Activated naive CD4-positive, alpha-beta T cell treated with anti-CD3 and anti-CD28 coated beads, Interleukin-2, amount 50 U/mL, for 16 hours (primary cell): ENCODE measurements around the gene TLE7.

Source experiments
- DNase-seq: peaks from one replicate; pipeline ENCODE4 v3.0.0-alpha.2; 2020

Gene TLE7

GRCh38 chr16:71442051-71442440 is at the start of gene TLE7:
Gene TLE7, minus strand, starts transcription at chr16:71442054. Its CDS starts 8,730 bp downstream, at chr16:71433324.
- DNase-seq = no peak

GRCh38 chr16:71491054-71491453 is 49.2 kb upstream of the TLE7 start:
- DNase-seq = no peak

- no peak for DNase-seq
Observed at GRCh38 chr16:71490361-71490760, 48.5 kb upstream of the TLE7 start.

GRCh38 chr16:71489122-71489521 is 47.3 kb upstream of the TLE7 start, which contains the start of gene ZNF19:
Gene ZNF19, minus strand, starts transcription at chr16:71489324. Its CDS starts 7,210 bp downstream, at chr16:71482114.
- no peak for DNase-seq

GRCh38 chr16:71484006-71484893 is 42.4 kb upstream of the TLE7 start:
- peak; percentile 76 for DNase-seq

- DNase-seq = no peak
Observed at GRCh38 chr16:71482569-71482968, 40.7 kb upstream of the TLE7 start.

- no peak for DNase-seq
Observed at GRCh38 chr16:71480956-71481355, 39.1 kb upstream of the TLE7 start.

GRCh38 chr16:71479420-71479819 is 37.6 kb upstream of the TLE7 start:
- DNase-seq = no peak

GRCh38 chr16:71476457-71477124 is 34.7 kb upstream of the TLE7 start:
- DNase-seq = no peak

- DNase-seq = no peak
Observed at GRCh38 chr16:71474864-71475263, 33.0 kb upstream of the TLE7 start.

GRCh38 chr16:71473891-71474290 is 32.0 kb upstream of the TLE7 start:
- no peak for DNase-seq

- no peak for DNase-seq
Observed at GRCh38 chr16:71472931-71473330, 31.1 kb upstream of the TLE7 start.

GRCh38 chr16:71472051-71472450 is 30.2 kb upstream of the TLE7 start:
- DNase-seq = no peak

GRCh38 chr16:71467810-71468209 is 26.0 kb upstream of the TLE7 start:
- DNase-seq = peak; percentile 32

GRCh38 chr16:71464231-71464630 is 22.4 kb upstream of the TLE7 start:
- DNase-seq = no peak

GRCh38 chr16:71461686-71462648 is 20.1 kb upstream of the TLE7 start, which contains the start of gene ZNF23:
Gene ZNF23, minus strand, starts transcription at chr16:71462247. Its CDS starts 5,451 bp downstream, at chr16:71456796.
- peak; percentile 79 for DNase-seq

GRCh38 chr16:71460941-71461340 is 19.1 kb upstream of the TLE7 start:
- DNase-seq = no peak

- DNase-seq = no peak
Observed at GRCh38 chr16:71460236-71460635, 18.4 kb upstream of the TLE7 start.

GRCh38 chr16:71459510-71459909 is 17.7 kb upstream of the TLE7 start:
- no peak for DNase-seq

GRCh38 chr16:71456801-71457200 is 14.9 kb upstream of the TLE7 start:
- DNase-seq = no peak

GRCh38 chr16:71453036-71453435 is 11.2 kb upstream of the TLE7 start:
- no peak for DNase-seq

- no peak for DNase-seq
Observed at GRCh38 chr16:71449020-71449419, 7.2 kb upstream of the TLE7 start.
